RWPE2 (cell line): ENCODE data around the gene PFN3.

Source experiments
- ATAC-seq: fragments of 200-7000 bp; cut with Tn5 transposase; 3 replicates; pipeline ENCODE4 v1.9.1; 2021; ENCODE audit warnings: low read depth
- DNase-seq: peaks from one replicate; pipeline ENCODE4 v3.0.0-alpha.2; 2020; ENCODE audit warnings: low spot score
- H3K27ac ChIP-seq: fragments of 450-650 bp; 2 replicates; pipeline ENCODE4 v1.5.1; 2017; ENCODE audit warnings: mild to moderate bottlenecking; ENCODE audit not compliant: poor library complexity, severe bottlenecking
- H3K27me3 ChIP-seq: fragments of 250-450 bp; sonication (Bioruptor Pico); 2 replicates; pipeline ENCODE4 v1.5.1; 2021; ENCODE audit warnings: mild to moderate bottlenecking, moderate library complexity; ENCODE audit not compliant: insufficient read depth, poor library complexity, severe bottlenecking
- H3K36me3 ChIP-seq: fragments of 250-450 bp; sonication (Bioruptor Pico); 2 replicates; pipeline ENCODE4 v1.5.1; 2020; ENCODE audit warnings: low read depth, mild to moderate bottlenecking, moderate library complexity
- H3K4me1 ChIP-seq: fragments of 250-450 bp; sonication (Bioruptor Pico); 2 replicates; pipeline ENCODE4 v1.5.1; 2021; ENCODE audit warnings: mild to moderate bottlenecking, moderate library complexity; ENCODE audit not compliant: insufficient read depth, poor library complexity, severe bottlenecking
- H3K4me3 ChIP-seq: fragments of 250-450 bp; sonication (Bioruptor Pico); 2 replicates; pipeline ENCODE4 v1.5.1; 2021; ENCODE audit warnings: mild to moderate bottlenecking, moderate library complexity; ENCODE audit not compliant: severe bottlenecking
- H3K9me3 ChIP-seq: fragments of 250-450 bp; sonication (Bioruptor Pico); 2 replicates; pipeline ENCODE4 v1.5.1; 2021; ENCODE audit warnings: mild to moderate bottlenecking, moderate library complexity; ENCODE audit not compliant: severe bottlenecking
- CTCF ChIP-seq: fragments of 450-650 bp; IDR thresholded peaks from one replicate; pipeline ENCODE4 v1.5.1; 2017; ENCODE audit warnings: mild to moderate bottlenecking, moderate library complexity; ENCODE audit not compliant: poor library complexity, severe bottlenecking

The PFN3 gene

GRCh38 chr5:177372034-177372896 lies 28.2 kb downstream of the PFN3 start:
- no peak for DNase-seq
- ATAC-seq, result no peak
- no peaks in the 10 kb centered on the region for H3K9me3 ChIP-seq
- H3K4me1 ChIP-seq, result peaks cover 24% of the 10 kb centered on the region
- TF ChIP-seq CTCF, result no peak
- H3K27ac ChIP-seq, result peak overlapping the region; percentile 44
- no peaks in the 10 kb centered on the region for H3K27me3 ChIP-seq
- H3K36me3 ChIP-seq, result no peaks in the 10 kb centered on the region; the same call in 1 of the 2 replicates
- H3K4me3 ChIP-seq, result no peak overlapping the region

GRCh38 chr5:177371120-177372033 lies 29.1 kb downstream of the PFN3 start:
- TF ChIP-seq CTCF, result peak; percentile 55
- DNase-seq (no peak), ATAC-seq (no peak)
- peaks cover 24% of the 10 kb centered on the region for H3K4me1 ChIP-seq
- H3K36me3 ChIP-seq, result no peaks in the 10 kb centered on the region; the same call in 1 of the 2 replicates
- no peaks in the 10 kb centered on the region for H3K27me3 ChIP-seq
- no peaks in the 10 kb centered on the region for H3K9me3 ChIP-seq
- peak overlapping the region; percentile 45 for H3K4me3 ChIP-seq
- peak overlapping the region; percentile 44 for H3K27ac ChIP-seq

GRCh38 chr5:177370488-177371119 lies 29.9 kb downstream of the PFN3 start:
- DNase-seq (peak; percentile 97), ATAC-seq (peak; percentile 79)
- H3K4me1 ChIP-seq, result peaks cover 24% of the 10 kb centered on the region

More at GRCh38 chr5:177370488-177371119, 29.9 kb downstream of the PFN3 start:
- H3K27ac ChIP-seq, result peak overlapping the region; percentile 44
- no peaks in the 10 kb centered on the region; the same call in 1 of the 2 replicates for H3K36me3 ChIP-seq
- H3K9me3 ChIP-seq, result no peaks in the 10 kb centered on the region
- H3K4me3 ChIP-seq, result peak overlapping the region; percentile 45
- peak; percentile 86 for TF ChIP-seq CTCF
- H3K27me3 ChIP-seq, result no peaks in the 10 kb centered on the region
